ENCODE measurements around the gene KAZALD1.

DNA sequence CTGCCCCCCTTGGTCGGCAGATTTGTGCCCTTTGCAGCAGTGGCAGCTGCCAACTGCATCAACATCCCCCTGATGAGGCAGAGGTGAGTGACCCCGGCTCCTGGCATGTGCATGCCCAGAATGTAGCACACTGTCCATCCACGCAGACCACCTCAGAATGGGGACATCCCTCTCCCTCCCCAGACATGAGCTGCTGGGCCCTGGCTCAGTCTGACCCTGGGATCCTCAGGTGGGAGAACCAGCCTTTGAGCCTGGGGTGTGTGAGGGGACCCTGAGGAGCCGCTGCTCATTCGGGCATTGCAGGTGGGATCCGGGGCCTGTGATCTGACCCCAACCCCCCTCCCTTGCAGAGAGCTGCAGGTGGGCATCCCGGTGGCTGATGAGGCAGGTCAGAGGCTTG lies 25.1 kb upstream of the KAZALD1 start:
- TF ChIP-seq EZH2 (IDR thresholded peaks at IDR 0.05; ENCODE audit: borderline replicate concordance, insufficient read depth, low read depth, low read length, poor library complexity, severe bottlenecking), result no peak
- TF ChIP-seq, protein P1, sequence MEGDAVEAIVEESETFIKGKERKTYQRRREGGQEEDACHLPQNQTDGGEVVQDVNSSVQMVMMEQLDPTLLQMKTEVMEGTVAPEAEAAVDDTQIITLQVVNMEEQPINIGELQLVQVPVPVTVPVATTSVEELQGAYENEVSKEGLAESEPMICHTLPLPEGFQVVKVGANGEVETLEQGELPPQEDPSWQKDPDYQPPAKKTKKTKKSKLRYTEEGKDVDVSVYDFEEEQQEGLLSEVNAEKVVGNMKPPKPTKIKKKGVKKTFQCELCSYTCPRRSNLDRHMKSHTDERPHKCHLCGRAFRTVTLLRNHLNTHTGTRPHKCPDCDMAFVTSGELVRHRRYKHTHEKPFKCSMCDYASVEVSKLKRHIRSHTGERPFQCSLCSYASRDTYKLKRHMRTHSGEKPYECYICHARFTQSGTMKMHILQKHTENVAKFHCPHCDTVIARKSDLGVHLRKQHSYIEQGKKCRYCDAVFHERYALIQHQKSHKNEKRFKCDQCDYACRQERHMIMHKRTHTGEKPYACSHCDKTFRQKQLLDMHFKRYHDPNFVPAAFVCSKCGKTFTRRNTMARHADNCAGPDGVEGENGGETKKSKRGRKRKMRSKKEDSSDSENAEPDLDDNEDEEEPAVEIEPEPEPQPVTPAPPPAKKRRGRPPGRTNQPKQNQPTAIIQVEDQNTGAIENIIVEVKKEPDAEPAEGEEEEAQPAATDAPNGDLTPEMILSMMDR (IDR thresholded peaks at IDR 0.05), result no peak

Measured in B cell (primary cell).